H1 (cell line): Measurements from ENCODE around the gene TPBGL. TPM values are rescaled to one million over a fixed set of nuclear protein-coding genes. Genes with fewer than 3 reads are reported as not detected.

ENCODE experiments used
- CTCF ChIA-PET: fragments of 300-600 bp; sonication (Branson Sonifier 250); formaldehyde crosslinking; loops from one replicate; lab custom pipeline; 2021; ENCODE audit not compliant: partially characterized antibody; lab: Charles Lee
- POLR2A ChIA-PET: fragments of 300-600 bp; sonication (Branson Sonifier 250); formaldehyde crosslinking; loops from one replicate; lab custom pipeline; 2021; ENCODE audit warnings: inconsistent platforms; ENCODE audit not compliant: partially characterized antibody; lab: Charles Lee
- DNase-seq, 2 experiments: peaks; one replicate each; pipeline versions ENCODE4 v3.0.0 to v3.0.0-alpha.2; 2010 to 2022; ENCODE audit warnings: low spot score in 2 of 2, low read depth in 1 of 2, mixed read lengths in 1 of 2
- FAIRE-seq: peaks from 2 replicates; lab custom pipeline; 2011; peaks lifted over from hg19 to GRCh38; lab: Jason Lieb, UNC
- H2AFZ ChIP-seq: 2 replicates; pipeline ENCODE4 v1.8.1; 2012; ENCODE audit warnings: low read length, inconsistent platforms
- H2AK5ac ChIP-seq: 2 replicates; pipeline ENCODE4 v1.6.1; 2013; ENCODE audit warnings: low read depth, low read length
- H2BK120ac ChIP-seq: replicated peaks from 2 replicates; pipeline ENCODE3; 2013; ENCODE audit warnings: low read depth, low read length, inconsistent platforms
- H2BK12ac ChIP-seq: 2 replicates; pipeline ENCODE4 v1.6.1; 2013; ENCODE audit warnings: low read depth, low read length
- H2BK15ac ChIP-seq: 2 replicates; pipeline ENCODE4 v1.6.1; 2013; ENCODE audit warnings: low read length
- H2BK20ac ChIP-seq: 2 replicates; pipeline ENCODE4 v1.6.1; 2013; ENCODE audit warnings: low read length
- H2BK5ac ChIP-seq: 2 replicates; pipeline ENCODE4 v1.6.1; 2013; ENCODE audit warnings: low read depth, low read length
- H3K14ac ChIP-seq: 2 replicates; pipeline ENCODE4 v1.6.1; 2013; ENCODE audit warnings: inconsistent platforms; ENCODE audit not compliant: insufficient read length
- H3K18ac ChIP-seq: 2 replicates; pipeline ENCODE4 v1.6.1; 2013; ENCODE audit warnings: low read length; ENCODE audit errors: extremely low read depth
- H3K23ac ChIP-seq: 2 replicates; pipeline ENCODE4 v1.6.1; 2013; ENCODE audit warnings: inconsistent platforms; ENCODE audit not compliant: insufficient read length
- H3K23me2 ChIP-seq: 2 replicates; pipeline ENCODE4 v1.6.1; 2013; ENCODE audit warnings: low read depth, low read length
- H3K27ac ChIP-seq: 2 replicates; pipeline ENCODE4 v1.6.1; 2011; ENCODE audit warnings: low read depth, low read length, inconsistent platforms
- H3K27me3 ChIP-seq, 4 experiments: replicated peaks in 1 of 4; 1 replicate in 1 of 4; 2 replicates in 3 of 4; pipeline versions ENCODE4 v1.6.1 to v1.8.1; 2011 to 2013; ENCODE audit warnings: low read length in 3 of 4, mild to moderate bottlenecking in 3 of 4, inconsistent platforms in 2 of 4, mixed read lengths in 2 of 4, moderate library complexity in 1 of 4; ENCODE audit not compliant: control insufficient read depth in 3 of 4, insufficient read depth in 3 of 4; ENCODE audit errors: extremely low read depth in 1 of 4
- H3K36me3 ChIP-seq, 4 experiments: 2 replicates each; pipeline versions ENCODE4 v1.6.1 to v1.8.1; 2011 to 2013; ENCODE audit warnings: mild to moderate bottlenecking in 4 of 4, low read length in 3 of 4, moderate library complexity in 2 of 4, control low read depth in 1 of 4, inconsistent platforms in 1 of 4; ENCODE audit not compliant: insufficient read depth in 4 of 4, control insufficient read depth in 2 of 4
- H3K4ac ChIP-seq: replicated peaks from 2 replicates; pipeline ENCODE3; 2013; ENCODE audit warnings: low read length, low read depth, mixed read lengths, inconsistent platforms; ENCODE audit not compliant: insufficient read length
- H3K4me1 ChIP-seq, 4 experiments: replicated peaks in 1 of 4; 1 replicate in 1 of 4; 2 replicates in 3 of 4; pipeline versions ENCODE4 v1.6.1 to v1.8.1; 2011 to 2013; ENCODE audit warnings: low read length in 3 of 4, inconsistent platforms in 2 of 4, mixed read lengths in 1 of 4; ENCODE audit not compliant: insufficient read depth in 4 of 4, control insufficient read depth in 3 of 4
- H3K4me2 ChIP-seq, 2 experiments: 2 replicates each; pipeline versions ENCODE4 v1.6.1 to v1.8.1; 2011 to 2013; ENCODE audit warnings: low read depth in 2 of 2, low read length in 2 of 2, control low read depth in 1 of 2, inconsistent platforms in 1 of 2, mild to moderate bottlenecking in 1 of 2; ENCODE audit not compliant: insufficient read depth in 1 of 2
- H3K4me3 ChIP-seq, 4 experiments: fragments of 200-600, 300-600 bp in 1 of 4; sonication (generic), shearing (Covaris generic), sonication (Bioruptor Twin) in 1 of 4; 2 replicates each; pipeline versions ENCODE4 v1.5.1 to v1.8.1; 2011 to 2016; ENCODE audit warnings: low read length in 4 of 4, low read depth in 3 of 4, control low read depth in 2 of 4, inconsistent platforms in 2 of 4, mild to moderate bottlenecking in 2 of 4, mixed read lengths in 1 of 4, moderate library complexity in 1 of 4; ENCODE audit not compliant: insufficient read depth in 2 of 4; ENCODE audit errors: extremely low read depth in 1 of 4
- H3K56ac ChIP-seq: replicated peaks from 2 replicates; pipeline ENCODE3; 2013; ENCODE audit warnings: low read depth, mild to moderate bottlenecking, mixed read lengths, low read length, inconsistent platforms; ENCODE audit not compliant: insufficient read length
- H3K79me1 ChIP-seq: 2 replicates; pipeline ENCODE4 v1.6.1; 2013; ENCODE audit warnings: low read depth, low read length, control low read depth
- H3K79me2 ChIP-seq, 2 experiments: 2 replicates each; pipeline versions ENCODE4 v1.6.1 to v1.8.1; 2012 to 2013; ENCODE audit warnings: low read length in 2 of 2, mild to moderate bottlenecking in 2 of 2, inconsistent platforms in 1 of 2; ENCODE audit not compliant: insufficient read depth in 2 of 2, control insufficient read depth in 1 of 2
- H3K9ac ChIP-seq, 4 experiments: replicated peaks in 1 of 4; 1 replicate in 1 of 4; 2 replicates in 3 of 4; pipeline versions ENCODE4 v1.6.1 to v1.8.1; 2011 to 2013; ENCODE audit warnings: low read depth in 3 of 4, low read length in 3 of 4, control low read depth in 2 of 4, mild to moderate bottlenecking in 2 of 4, moderate library complexity in 2 of 4, inconsistent platforms in 1 of 4; ENCODE audit errors: extremely low read depth in 1 of 4
- H3K9me3 ChIP-seq, 2 experiments: 2 replicates each; pipeline versions ENCODE4 v1.6.1 to v1.8.1; 2012 to 2013; ENCODE audit warnings: mild to moderate bottlenecking in 2 of 2, moderate library complexity in 2 of 2, control low read depth in 1 of 2, inconsistent platforms in 1 of 2, low read depth in 1 of 2, low read length in 1 of 2, mixed read lengths in 1 of 2; ENCODE audit not compliant: insufficient read depth in 2 of 2
- H4K20me1 ChIP-seq, 2 experiments: replicated peaks in 1 of 2; 2 replicates each; pipeline versions ENCODE3 to v1.8.1; 2011 to 2013; ENCODE audit warnings: inconsistent platforms in 2 of 2, low read length in 2 of 2, mild to moderate bottlenecking in 1 of 2; ENCODE audit not compliant: insufficient read depth in 2 of 2, control insufficient read depth in 1 of 2
- H4K5ac ChIP-seq: 2 replicates; pipeline ENCODE4 v1.6.1; 2013; ENCODE audit warnings: low read length, low read depth, mixed read lengths, inconsistent platforms; ENCODE audit not compliant: insufficient read length
- H4K8ac ChIP-seq: 2 replicates; pipeline ENCODE4 v1.8.0; 2013; ENCODE audit warnings: mild to moderate bottlenecking, moderate library complexity, low read length, inconsistent platforms; ENCODE audit not compliant: insufficient read depth; ENCODE audit errors: extremely low read depth
- H4K91ac ChIP-seq: replicated peaks from 2 replicates; pipeline ENCODE3; 2013; ENCODE audit warnings: low read length, mixed read lengths, inconsistent platforms; ENCODE audit not compliant: insufficient read length
- BACH1 ChIP-seq: IDR thresholded peaks from 2 replicates; pipeline ENCODE4 v1.6.1; 2012; ENCODE audit warnings: low read length, improper control_type of control experiment
- EGR1 ChIP-seq: IDR thresholded peaks from 2 replicates; pipeline ENCODE4 v1.6.1; 2011; ENCODE audit warnings: low read depth, low read length, borderline replicate concordance
- HDAC2 ChIP-seq, 2 experiments: fragments of 300-600 bp in 1 of 2; sonication (generic) in 1 of 2; IDR thresholded peaks; 2 replicates each; pipeline ENCODE4 v1.6.1; 2011 to 2012; ENCODE audit warnings: low read depth in 2 of 2, low read length in 2 of 2, mild to moderate bottlenecking in 2 of 2, moderate library complexity in 2 of 2, borderline replicate concordance in 1 of 2, inconsistent platforms in 1 of 2
- JUN ChIP-seq: IDR thresholded peaks from 2 replicates; pipeline ENCODE4 v1.6.1; 2011; ENCODE audit warnings: low read depth, mild to moderate bottlenecking, improper control_type of control experiment, low read length
- MAFK ChIP-seq: IDR thresholded peaks from 2 replicates; pipeline ENCODE4 v1.6.1; 2012; ENCODE audit warnings: low read depth, mild to moderate bottlenecking, improper control_type of control experiment, low read length
- NRF1 ChIP-seq: IDR thresholded peaks from 2 replicates; pipeline ENCODE4 v1.6.1; 2011; ENCODE audit warnings: mild to moderate bottlenecking, low read depth, low read length, improper control_type of control experiment
- POLR2A ChIP-seq, 2 experiments: IDR thresholded peaks; 1 replicate in 1 of 2; 2 replicates in 1 of 2; pipeline ENCODE4 v1.6.1; 2011; ENCODE audit warnings: low read depth in 2 of 2, low read length in 2 of 2, mild to moderate bottlenecking in 2 of 2; ENCODE audit errors: control extremely low read depth in 1 of 2
- POLR2AphosphoS5 ChIP-seq: IDR thresholded peaks from 2 replicates; pipeline ENCODE4 v1.6.1; 2011; ENCODE audit warnings: low read depth, low read length
- RXRA ChIP-seq: IDR thresholded peaks from 2 replicates; pipeline ENCODE4 v1.6.1; 2011; ENCODE audit warnings: low read depth, mild to moderate bottlenecking, low read length, moderate library complexity; ENCODE audit not compliant: insufficient read depth
- SAP30 ChIP-seq: fragments of 300-600 bp; sonication (generic); IDR thresholded peaks from 2 replicates; pipeline ENCODE4 v1.7.1; 2012; ENCODE audit warnings: low read length, moderate library complexity, mild to moderate bottlenecking, inconsistent platforms; ENCODE audit not compliant: insufficient read depth, insufficient replicate concordance
- SIN3A ChIP-seq, 2 experiments: IDR thresholded peaks in 1 of 2; conservative IDR thresholded peaks in 1 of 2; 2 replicates each; pipeline ENCODE4 v1.6.1; 2011 to 2012; ENCODE audit warnings: low read length in 2 of 2, improper control_type of control experiment in 1 of 2, low read depth in 1 of 2, mild to moderate bottlenecking in 1 of 2
- SIRT6 ChIP-seq: IDR thresholded peaks from one replicate; pipeline ENCODE4 v1.7.1; 2012; ENCODE audit warnings: low read length, inconsistent platforms
- WGBS, 2 experiments: shearing (Covaris generic) in 1 of 2; methylation state at CpG; one replicate each; pipeline versions ENCODE4 v1.1.6 to v1.1.7; 2013 to 2015; ENCODE audit warnings: low lambda C conversion rate in 2 of 2, mixed read lengths in 2 of 2, inconsistent platforms in 1 of 2, low coverage in 1 of 2, missing lambda C conversion rate in 1 of 2; ENCODE audit not compliant: insufficient replicate concordance in 2 of 2, insufficient coverage in 1 of 2, insufficient read length in 1 of 2; ENCODE audit errors: extremely low coverage in 1 of 2, missing lambda C conversion rate in 1 of 2; 5-methylcytosine and 5-hydroxymethylcytosine counted together
- polyA plus RNA-seq, 7 experiments: library from polyadenylated mRNA; depleted of rRNA in 3 of 7; stranded (reverse) in 5 of 7; unstranded in 2 of 7; fragments of >200 nt in 5 of 7; fragments of 200-250 nt in 2 of 7; gene quantifications; 1 replicate in 5 of 7; 2 replicates in 1 of 7; 4 replicates in 1 of 7; pipeline versions ENCODE4 v1.2.1 to v1.2.3, GENCODE V29; 2011 to 2013; ENCODE audit warnings: missing spikeins in 2 of 7, mixed read lengths in 2 of 7
- total RNA-seq: library from RNA; stranded (reverse); fragmentation: NEBNext Ultra II Directional; extraction: Animal tissue kit (Norgen Biotek cat#: 25700); gene quantifications from 2 replicates; pipeline ENCODE4 v1.2.1, GENCODE V29; 2021
- TF ChIP-seq, protein P1 (sequence below), 3 experiments: IDR thresholded peaks; 1 replicate in 2 of 3; 2 replicates in 1 of 3; pipeline versions ENCODE4 v1.5.1 to v1.6.1; 2011; ENCODE audit warnings: low read length in 3 of 3, mild to moderate bottlenecking in 3 of 3, inconsistent platforms in 2 of 3, low read depth in 1 of 3, moderate library complexity in 1 of 3; ENCODE audit not compliant: insufficient read depth in 1 of 3; ENCODE audit errors: control extremely low read depth in 1 of 3

Gene TPBGL
- total and polyA plus RNA-seq, 2 of the 8 experiments (the other 6 are each of a cell fraction or from before 2014, with no cell fraction given) = 0.26 to 0.37 TPM

DNA sequence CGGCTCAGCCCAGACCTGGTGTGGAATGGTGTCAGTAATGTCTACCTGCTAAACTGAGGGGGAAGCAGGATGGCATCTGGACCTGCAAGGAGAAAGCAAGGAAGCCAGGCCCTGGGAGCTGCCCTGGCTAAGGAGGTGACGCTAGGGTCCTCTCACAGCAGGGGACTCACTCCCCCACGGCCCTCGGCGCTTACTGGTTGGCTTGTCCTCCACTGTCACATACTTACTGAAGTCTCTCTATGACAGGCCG, 48.9 kb downstream of the TPBGL start:
- no peak overlapping the region for H4K91ac ChIP-seq
- no peak overlapping the region for H3K9ac ChIP-seq
- no peak overlapping the region for H2AFZ ChIP-seq
- no peak overlapping the region for H3K23ac ChIP-seq
- H3K4me3 ChIP-seq = no peak overlapping the region
- no peak overlapping the region for H3K14ac ChIP-seq
- H3K4me2 ChIP-seq = no peak overlapping the region
- no peak overlapping the region for H2BK5ac ChIP-seq
- H3K27me3 ChIP-seq = no peaks in the 10 kb centered on the region
- H2AK5ac ChIP-seq = no peak overlapping the region
- H3K18ac ChIP-seq = no peak overlapping the region
- no peak overlapping the region for H2BK120ac ChIP-seq
- no peak overlapping the region for H4K5ac ChIP-seq
- H3K36me3 ChIP-seq = no peaks in the 10 kb centered on the region
- H4K8ac ChIP-seq = no peak overlapping the region
- no peak overlapping the region for H3K4ac ChIP-seq
- H3K9me3 ChIP-seq = no peaks in the 10 kb centered on the region
- H2BK15ac ChIP-seq = no peak overlapping the region
- no peaks in the 10 kb centered on the region for H3K23me2 ChIP-seq
- peaks cover 0 to 2% of the 10 kb centered on the region in 2 experiments for H4K20me1 ChIP-seq
- no peaks in the 10 kb centered on the region for H3K4me1 ChIP-seq
- CTCF ChIA-PET = interaction anchor here (0.9 to 6.5 kb wide), 7 partner anchors 9 to 136 kb away, joined by 3 to 62 read pairs (median 4); no protein-coding TSS in a partner anchor
- no peak overlapping the region for H2BK12ac ChIP-seq
- H3K79me1 ChIP-seq = no peaks in the 10 kb centered on the region
- H3K79me2 ChIP-seq = no peaks in the 10 kb centered on the region
- POLR2A ChIA-PET = interaction anchor here (1.1 to 1.5 kb wide), 2 partner anchors 13 to 42 kb away, joined by 4 read pairs; no protein-coding TSS in a partner anchor
- no peak overlapping the region for H3K27ac ChIP-seq
- no peak for FAIRE-seq
- H2BK20ac ChIP-seq = no peak overlapping the region
- no peak for DNase-seq
- H3K56ac ChIP-seq = no peak overlapping the region
- WGBS, 2 experiments = 92% methylated on average over 6 of the region's 6 CpGs; no CpG with 5 or more reads in 1 of the 2 experiments
- TF ChIP-seq EGR1 (no peak), BACH1 (no peak), SIRT6 (no peak), SAP30 (no peak), POLR2AphosphoS5 (no peak), MAFK (no peak), JUN (no peak), HDAC2 (IDR thresholded peaks at IDR 0.05; ENCODE audit: borderline replicate concordance in 1 of 2, low read depth in 2 of 2, low read length in 2 of 2) (no peak), POLR2A (IDR thresholded peaks at IDR 0.05; ENCODE audit: control extremely low read depth in 1 of 2, low read depth in 2 of 2, low read length in 2 of 2) (no peak), NRF1 (no peak), SIN3A (conservative IDR thresholded peaks at IDR 0.05 in 1 of 2, IDR thresholded peaks at IDR 0.05 in 1 of 2; ENCODE audit: low read depth in 1 of 2, low read length in 2 of 2) (no peak), RXRA (no peak)
- TF ChIP-seq, protein P1, sequence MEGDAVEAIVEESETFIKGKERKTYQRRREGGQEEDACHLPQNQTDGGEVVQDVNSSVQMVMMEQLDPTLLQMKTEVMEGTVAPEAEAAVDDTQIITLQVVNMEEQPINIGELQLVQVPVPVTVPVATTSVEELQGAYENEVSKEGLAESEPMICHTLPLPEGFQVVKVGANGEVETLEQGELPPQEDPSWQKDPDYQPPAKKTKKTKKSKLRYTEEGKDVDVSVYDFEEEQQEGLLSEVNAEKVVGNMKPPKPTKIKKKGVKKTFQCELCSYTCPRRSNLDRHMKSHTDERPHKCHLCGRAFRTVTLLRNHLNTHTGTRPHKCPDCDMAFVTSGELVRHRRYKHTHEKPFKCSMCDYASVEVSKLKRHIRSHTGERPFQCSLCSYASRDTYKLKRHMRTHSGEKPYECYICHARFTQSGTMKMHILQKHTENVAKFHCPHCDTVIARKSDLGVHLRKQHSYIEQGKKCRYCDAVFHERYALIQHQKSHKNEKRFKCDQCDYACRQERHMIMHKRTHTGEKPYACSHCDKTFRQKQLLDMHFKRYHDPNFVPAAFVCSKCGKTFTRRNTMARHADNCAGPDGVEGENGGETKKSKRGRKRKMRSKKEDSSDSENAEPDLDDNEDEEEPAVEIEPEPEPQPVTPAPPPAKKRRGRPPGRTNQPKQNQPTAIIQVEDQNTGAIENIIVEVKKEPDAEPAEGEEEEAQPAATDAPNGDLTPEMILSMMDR (IDR thresholded peaks at IDR 0.05; ENCODE audit: control extremely low read depth in 1 of 3, insufficient read depth in 1 of 3, low read depth in 1 of 3, low read length in 3 of 3) = no peak
